Kidney epithelial cell (primary cell): ENCODE results near the gene TRIM44. TPM values are rescaled to one million over a fixed set of nuclear protein-coding genes. Genes with fewer than 3 reads are reported as not detected.
"Not testable (repeated sequence)": the region's sequence is repeated elsewhere in the genome, so short reads cannot be mapped to it uniquely, and the experiment has no call there.

Experiments used
- DNase-seq: peaks from one replicate; pipeline ENCODE4 v3.0.0-alpha.2; 2010; ENCODE audit warnings: low read depth
- H3K27me3 ChIP-seq: 2 replicates; pipeline ENCODE4 v1.6.0; 2011; ENCODE audit warnings: low read length; ENCODE audit not compliant: control insufficient read depth, insufficient read depth
- H3K36me3 ChIP-seq: 2 replicates; pipeline ENCODE4 v1.5.1; 2011; ENCODE audit warnings: low read length; ENCODE audit not compliant: control insufficient read depth, insufficient read depth
- H3K4me3 ChIP-seq: 2 replicates; pipeline ENCODE4 v1.5.1; 2011; ENCODE audit warnings: low read depth, mild to moderate bottlenecking, control low read depth, low read length
- total RNA-seq: library from RNA; depleted of rRNA; stranded (reverse); fragments of >200 nt; gene quantifications from 2 replicates; pipeline ENCODE4 v1.2.3, GENCODE V29; 2015
- TF ChIP-seq, protein P1 (sequence below): IDR thresholded peaks from 2 replicates; pipeline ENCODE4 v1.5.1; 2011; ENCODE audit warnings: mild to moderate bottlenecking, moderate library complexity, low read length, control low read depth, inconsistent platforms; ENCODE audit not compliant: insufficient read depth, poor library complexity, severe bottlenecking

The TRIM44 gene
- total RNA-seq, 1 donor from 2014 or later, result 40.9 TPM

DNA sequence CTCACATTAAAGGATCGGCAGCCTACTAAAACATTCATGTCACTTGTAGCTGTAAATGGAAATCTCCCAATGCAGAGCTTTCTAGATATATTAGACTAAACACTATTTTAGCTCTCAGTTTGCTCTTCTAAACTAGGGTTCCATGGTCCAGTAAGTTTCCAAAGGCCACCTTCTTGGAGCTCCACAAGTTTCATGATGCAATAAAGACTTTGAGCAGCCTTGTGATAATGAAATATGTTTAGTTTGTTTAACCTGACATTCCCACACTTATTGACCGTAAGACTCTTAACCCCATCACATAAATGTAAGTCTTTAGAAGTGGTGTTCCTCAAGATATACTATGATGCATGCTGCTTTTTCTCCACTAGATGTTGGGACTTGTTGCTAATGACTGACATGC is 87.7 kb downstream of the TRIM44 start:
- Histone ChIP-seq H3K27me3 (no peaks in the 10 kb centered on the region), H3K4me3 (no peak overlapping the region), H3K36me3 (no peaks in the 10 kb centered on the region)
- DNase-seq, result no peak
- TF ChIP-seq, protein P1, sequence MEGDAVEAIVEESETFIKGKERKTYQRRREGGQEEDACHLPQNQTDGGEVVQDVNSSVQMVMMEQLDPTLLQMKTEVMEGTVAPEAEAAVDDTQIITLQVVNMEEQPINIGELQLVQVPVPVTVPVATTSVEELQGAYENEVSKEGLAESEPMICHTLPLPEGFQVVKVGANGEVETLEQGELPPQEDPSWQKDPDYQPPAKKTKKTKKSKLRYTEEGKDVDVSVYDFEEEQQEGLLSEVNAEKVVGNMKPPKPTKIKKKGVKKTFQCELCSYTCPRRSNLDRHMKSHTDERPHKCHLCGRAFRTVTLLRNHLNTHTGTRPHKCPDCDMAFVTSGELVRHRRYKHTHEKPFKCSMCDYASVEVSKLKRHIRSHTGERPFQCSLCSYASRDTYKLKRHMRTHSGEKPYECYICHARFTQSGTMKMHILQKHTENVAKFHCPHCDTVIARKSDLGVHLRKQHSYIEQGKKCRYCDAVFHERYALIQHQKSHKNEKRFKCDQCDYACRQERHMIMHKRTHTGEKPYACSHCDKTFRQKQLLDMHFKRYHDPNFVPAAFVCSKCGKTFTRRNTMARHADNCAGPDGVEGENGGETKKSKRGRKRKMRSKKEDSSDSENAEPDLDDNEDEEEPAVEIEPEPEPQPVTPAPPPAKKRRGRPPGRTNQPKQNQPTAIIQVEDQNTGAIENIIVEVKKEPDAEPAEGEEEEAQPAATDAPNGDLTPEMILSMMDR, result no peak

- H3K4me3 ChIP-seq, result no peak overlapping the region
- TF ChIP-seq, protein P1, result no peak
- no peaks in the 10 kb centered on the region for H3K27me3 ChIP-seq
- no peak for DNase-seq
- H3K36me3 ChIP-seq, result no peaks in the 10 kb centered on the region
These were observed 88.5 kb downstream of the TRIM44 start for GRCh38 chr11:35750981-35751663.

- H3K27me3 ChIP-seq, result no peaks in the 10 kb centered on the region
- peak; percentile 14 for DNase-seq
- TF ChIP-seq, protein P1, result no peak
- H3K36me3 ChIP-seq, result no peaks in the 10 kb centered on the region
- no peak overlapping the region for H3K4me3 ChIP-seq
These were observed 89.1 kb downstream of the TRIM44 start for GRCh38 chr11:35751664-35752061.

DNA sequence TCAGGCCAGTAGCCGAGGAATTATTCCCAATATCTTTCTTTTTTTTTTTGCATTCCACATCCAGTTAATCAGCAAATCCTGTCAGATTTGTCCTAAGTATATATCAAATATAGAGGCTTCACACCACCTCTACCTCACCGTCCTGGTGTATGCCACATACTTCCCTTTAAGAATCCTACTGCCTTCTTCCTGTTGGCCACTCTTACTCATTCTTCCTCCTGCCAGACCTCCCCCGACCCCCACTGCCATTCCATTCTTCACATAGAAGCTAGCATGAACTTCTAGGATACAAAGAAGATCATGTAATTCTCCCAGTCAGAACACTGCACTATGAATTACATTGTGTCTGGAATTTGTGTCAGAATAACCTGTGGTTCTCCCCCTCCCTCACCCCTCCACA is 89.5 kb downstream of the TRIM44 start:
- H3K36me3 ChIP-seq, result no peaks in the 10 kb centered on the region
- TF ChIP-seq, protein P1, result no peak
- no peaks in the 10 kb centered on the region for H3K27me3 ChIP-seq
- DNase-seq, result no peak
- no peak overlapping the region for H3K4me3 ChIP-seq

GRCh38 chr11:35753573-35753972 is 91.0 kb downstream of the TRIM44 start:
- H3K4me3 ChIP-seq, H3K36me3 ChIP-seq, H3K27me3 ChIP-seq, DNase-seq: not testable (repeated sequence)

DNA sequence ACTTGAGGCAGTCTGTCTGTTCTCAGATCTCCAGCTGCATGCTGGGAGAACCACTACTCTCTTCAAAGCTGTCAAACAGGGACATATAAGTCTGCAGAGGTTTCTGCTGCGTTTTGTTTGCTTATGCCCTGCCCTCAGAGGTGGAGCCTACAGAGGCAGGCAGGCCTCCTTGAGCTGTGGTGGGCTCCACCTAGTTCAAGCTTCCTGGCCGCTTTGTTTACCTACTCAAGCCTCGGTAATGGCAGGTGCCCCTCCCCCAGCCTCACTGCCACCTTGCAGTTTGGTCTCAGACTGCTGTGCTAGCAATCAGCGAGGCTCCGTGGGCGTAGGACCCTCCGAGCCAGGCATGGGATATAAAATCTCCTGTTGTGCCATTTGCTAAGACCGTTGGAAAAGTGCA is 97.4 kb downstream of the TRIM44 start:
- not testable (repeated sequence) for H3K36me3 ChIP-seq, H3K27me3 ChIP-seq, DNase-seq, H3K4me3 ChIP-seq

GRCh38 chr11:35761899-35762298 is 99.3 kb downstream of the TRIM44 start:
- no peak for DNase-seq
- Histone ChIP-seq H3K27me3 (no peaks in the 10 kb centered on the region), H3K36me3 (no peaks in the 10 kb centered on the region), H3K4me3 (no peak overlapping the region)
- TF ChIP-seq, protein P1, result no peak
